NCI-H748 (cell line): ENCODE data around the gene HLCS.

ENCODE experiments used
- DNase-seq: peaks from one replicate; lab custom pipeline; 2025; ENCODE audit not compliant: unreplicated experiment; lab: John Stamatoyannopoulos, UW

Gene HLCS

GRCh38 chr21:36851121-36851520 lies 115.3 kb downstream of the HLCS start:
- no peak for DNase-seq

GRCh38 chr21:36850372-36850771 lies 116.1 kb downstream of the HLCS start:
- DNase-seq: no peak

- peak; percentile 30 for DNase-seq
Observed at GRCh38 chr21:36849461-36850105, 116.9 kb downstream of the HLCS start.

- no peak for DNase-seq
Observed at GRCh38 chr21:36848730-36849274, 117.7 kb downstream of the HLCS start.

- DNase-seq: no peak
Observed at GRCh38 chr21:36847189-36847588, 119.3 kb downstream of the HLCS start.

- no peak for DNase-seq
Observed at GRCh38 chr21:36846631-36847030, 119.8 kb downstream of the HLCS start.

GRCh38 chr21:36845790-36846189 lies 120.7 kb downstream of the HLCS start:
- no peak for DNase-seq

- DNase-seq: no peak
Observed at GRCh38 chr21:36845070-36845469, 121.4 kb downstream of the HLCS start.

GRCh38 chr21:36841866-36842265 lies 124.6 kb downstream of the HLCS start:
- no peak for DNase-seq

GRCh38 chr21:36839735-36840134 lies 126.7 kb downstream of the HLCS start:
- DNase-seq: no peak

GRCh38 chr21:36839123-36839522 lies 127.3 kb downstream of the HLCS start:
- peak; percentile 79 for DNase-seq

GRCh38 chr21:36835383-36835795 lies 131.1 kb downstream of the HLCS start:
- DNase-seq: peak; percentile 7

GRCh38 chr21:36834192-36834591 lies 132.3 kb downstream of the HLCS start:
- no peak for DNase-seq

GRCh38 chr21:36830100-36830499 lies 136.4 kb downstream of the HLCS start:
- DNase-seq: no peak

GRCh38 chr21:36828891-36829515 lies 137.5 kb downstream of the HLCS start:
- DNase-seq: no peak

GRCh38 chr21:36828208-36828607 lies 138.3 kb downstream of the HLCS start:
- no peak for DNase-seq

- DNase-seq: peak; percentile 93
Observed at GRCh38 chr21:36825658-36826057, 140.8 kb downstream of the HLCS start.

GRCh38 chr21:36821032-36821299 lies 145.5 kb downstream of the HLCS start:
- DNase-seq: no peak

GRCh38 chr21:36820176-36821031 lies 146.1 kb downstream of the HLCS start:
- peak; percentile 42 for DNase-seq

GRCh38 chr21:36817732-36818450 lies 148.6 kb downstream of the HLCS start:
- no peak for DNase-seq

GRCh38 chr21:36816561-36817130 lies 149.8 kb downstream of the HLCS start:
- no peak for DNase-seq
